Right lobe of liver (tissue), 6 donors: Measurements from ENCODE around the gene ERC2. TPM values are rescaled to one million over a fixed set of nuclear protein-coding genes. Genes with fewer than 3 reads are reported as not detected.
A peak's percentile ranks its signal among the peaks of the same experiment; 100 is the strongest.

Source experiments
- ATAC-seq, 4 donors: fragments of 200-7000 bp; cut with Tn5 transposase; one replicate each; pipeline ENCODE4 v1.9.1; 2020; ENCODE audit warnings: mild to moderate bottlenecking in 4 of 4, moderate library complexity in 4 of 4
- DNase-seq, 3 donors: peaks; one replicate each; pipeline ENCODE4 v3.0.0-alpha.2; 2020
- H3K27ac ChIP-seq, 3 donors: fragments of 200-600 bp; one replicate each; pipeline ENCODE4 v1.8.0; 2022
- H3K27me3 ChIP-seq, 2 donors: fragments of 200-600 bp; one replicate each; pipeline ENCODE4 v1.8.0; 2022
- H3K36me3 ChIP-seq, 4 donors: fragments of 200-600 bp; sonication (generic) in 1 of 4; one replicate each; pipeline versions ENCODE4 v1.5.1 to v1.8.0; 2017 to 2022; ENCODE audit warnings: control low read depth in 1 of 4
- H3K4me1 ChIP-seq, 4 donors: fragments of 200-600 bp; sonication (generic) in 1 of 4; one replicate each; pipeline versions ENCODE4 v1.5.1 to v1.8.0; 2017 to 2022; ENCODE audit warnings: control low read depth in 1 of 4
- H3K4me3 ChIP-seq, 3 donors: fragments of 200-600 bp; one replicate each; pipeline ENCODE4 v1.8.0; 2022
- H3K9me3 ChIP-seq, 4 donors: fragments of 200-600 bp; sonication (generic) in 1 of 4; one replicate each; pipeline versions ENCODE4 v1.5.1 to v1.8.0; 2017 to 2022; ENCODE audit warnings: control low read depth in 1 of 4
- POLR2A ChIP-seq: fragments of 450-650 bp; IDR thresholded peaks from one replicate; pipeline ENCODE4 v1.6.1; 2017; ENCODE audit warnings: antibody characterized with exemption, mild to moderate bottlenecking
- WGBS: methylation state at CpG from one replicate; pipeline ENCODE4 v1.1.6; 2018; ENCODE audit warnings: low coverage, low lambda C conversion rate; ENCODE audit not compliant: insufficient coverage; ENCODE audit errors: missing lambda C conversion rate; 5-methylcytosine and 5-hydroxymethylcytosine counted together
- intact Hi-C, 2 donors: fragments of 100-400 bp; cut with DNase I; formaldehyde crosslinking; loops; one replicate each; pipeline versions ENCODE4 v1.11.2 to v1.14.1; 2022
- total RNA-seq, 6 experiments: library from RNA; depleted of rRNA in 2 of 6; stranded (reverse); fragments of >200 nt in 2 of 6; fragmentation: NEBNext Ultra II Directional in 3 of 6; extraction: Animal tissue kit (Norgen Biotek cat#: 25700) in 3 of 6; gene quantifications; one replicate each; pipeline versions ENCODE4 v1.1.0 to v1.2.4, GENCODE V29; 2016 to 2023
- TF ChIP-seq, protein P1 (sequence below), 4 donors: fragments of 200-600 bp in 3 of 4; fragments of 450-650 bp in 1 of 4; IDR thresholded peaks; one replicate each; pipeline versions ENCODE4 v1.5.1 to v1.8.0; 2016 to 2022; ENCODE audit warnings: antibody characterized with exemption in 4 of 4, mild to moderate bottlenecking in 2 of 4
- donor health status: DM: no; HTN: yes; CAD: no.
- donor health status: DM: no; HTN: no; CAD: no.
- donor health status: DM: no; HTN: no; CAD: no.
- donor health status: DM: no; HTN: yes; CAD: no.
- donor health status: DM: no; HTN: yes; CAD: no.

The ERC2 gene
- total RNA-seq, 6 experiments from 2014 or later = not detected

DNA sequence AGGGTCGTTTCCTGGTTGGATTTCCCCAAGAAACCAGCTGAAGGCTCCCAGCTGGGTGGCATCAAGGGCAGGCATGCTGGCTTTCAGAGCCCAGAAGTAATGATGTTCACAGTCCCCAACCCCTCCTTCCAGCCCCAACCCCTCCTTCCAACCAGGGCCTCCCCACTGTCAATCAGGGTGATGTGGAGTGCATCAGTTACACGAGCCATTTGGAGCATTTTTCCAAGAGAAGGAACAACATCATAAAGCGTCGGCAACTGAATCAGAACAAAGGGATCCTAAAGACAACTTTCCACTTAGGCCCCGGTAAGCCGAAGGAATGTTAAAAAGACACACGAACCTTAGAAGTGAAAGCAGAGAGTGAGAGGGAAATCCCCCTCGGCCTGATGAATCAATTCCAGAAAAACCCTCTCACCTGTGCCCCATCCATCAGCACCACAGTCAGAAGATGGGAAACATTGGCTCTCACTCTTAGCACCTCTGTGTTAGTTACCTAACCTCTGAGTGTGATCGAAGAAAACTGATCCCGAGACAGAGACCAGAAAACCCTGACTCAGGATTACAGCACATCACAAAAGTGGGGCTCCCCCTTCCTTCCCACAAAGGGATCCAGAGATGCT is 880.0 kb downstream of the ERC2 start:
- DNase-seq = no peak

DNA sequence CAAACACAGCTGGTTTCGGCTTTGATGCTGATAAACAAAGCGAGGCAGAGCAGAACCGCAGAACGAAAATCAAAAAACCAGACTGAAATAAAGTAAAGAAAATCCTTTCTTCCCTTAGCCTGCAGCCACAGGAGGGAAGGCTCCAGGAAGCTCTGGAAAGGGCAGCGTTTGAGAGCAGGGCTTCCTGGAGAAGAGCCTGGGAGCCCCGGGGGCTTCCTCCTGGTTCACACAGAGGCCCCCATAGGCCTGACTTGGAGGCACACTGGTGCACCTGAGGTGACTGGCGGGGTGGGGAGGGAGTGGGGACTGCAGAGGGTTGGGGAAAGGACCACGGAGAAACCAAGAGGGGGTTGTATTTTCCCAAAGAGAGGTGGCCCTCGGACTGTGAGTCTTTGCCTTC is 882.4 kb downstream of the ERC2 start:
- intact Hi-C loops = no loop called here
- DNase-seq = no peak
- 30% methylated on average over 9 of the region's 9 CpGs for WGBS
- no peak for ATAC-seq
- no peak overlapping the region for H3K27ac ChIP-seq
- H3K4me3 ChIP-seq = no peak overlapping the region
- no peaks in the 10 kb centered on the region for H3K36me3 ChIP-seq
- H3K27me3 ChIP-seq = no peaks in the 10 kb centered on the region
- peaks cover 0 to 21% (median 2%) of the 10 kb centered on the region in 4 donors for H3K4me1 ChIP-seq
- TF ChIP-seq, protein P1, sequence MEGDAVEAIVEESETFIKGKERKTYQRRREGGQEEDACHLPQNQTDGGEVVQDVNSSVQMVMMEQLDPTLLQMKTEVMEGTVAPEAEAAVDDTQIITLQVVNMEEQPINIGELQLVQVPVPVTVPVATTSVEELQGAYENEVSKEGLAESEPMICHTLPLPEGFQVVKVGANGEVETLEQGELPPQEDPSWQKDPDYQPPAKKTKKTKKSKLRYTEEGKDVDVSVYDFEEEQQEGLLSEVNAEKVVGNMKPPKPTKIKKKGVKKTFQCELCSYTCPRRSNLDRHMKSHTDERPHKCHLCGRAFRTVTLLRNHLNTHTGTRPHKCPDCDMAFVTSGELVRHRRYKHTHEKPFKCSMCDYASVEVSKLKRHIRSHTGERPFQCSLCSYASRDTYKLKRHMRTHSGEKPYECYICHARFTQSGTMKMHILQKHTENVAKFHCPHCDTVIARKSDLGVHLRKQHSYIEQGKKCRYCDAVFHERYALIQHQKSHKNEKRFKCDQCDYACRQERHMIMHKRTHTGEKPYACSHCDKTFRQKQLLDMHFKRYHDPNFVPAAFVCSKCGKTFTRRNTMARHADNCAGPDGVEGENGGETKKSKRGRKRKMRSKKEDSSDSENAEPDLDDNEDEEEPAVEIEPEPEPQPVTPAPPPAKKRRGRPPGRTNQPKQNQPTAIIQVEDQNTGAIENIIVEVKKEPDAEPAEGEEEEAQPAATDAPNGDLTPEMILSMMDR (IDR thresholded peaks at IDR 0.05) = no peak
- no peak for TF ChIP-seq POLR2A
- H3K9me3 ChIP-seq = no peaks in the 10 kb centered on the region

More for the DNA sequence above, 880.0 kb downstream of the ERC2 start:
- Histone ChIP-seq H3K36me3 (no peaks in the 10 kb centered on the region), H3K9me3 (no peaks in the 10 kb centered on the region), H3K27ac (peak overlapping the region in 1 of 3 donors; percentile 51), H3K4me1 (peaks cover 0 to 21% (median 2%) of the 10 kb centered on the region in 4 donors), H3K27me3 (no peaks in the 10 kb centered on the region), H3K4me3 (no peak overlapping the region)
- TF ChIP-seq, protein P1 (IDR thresholded peaks at IDR 0.05) = no peak
- TF ChIP-seq POLR2A = no peak
- 71% methylated on average over 8 of the region's 10 CpGs for WGBS
- no peak for ATAC-seq
- intact Hi-C loops = no loop called here

DNA sequence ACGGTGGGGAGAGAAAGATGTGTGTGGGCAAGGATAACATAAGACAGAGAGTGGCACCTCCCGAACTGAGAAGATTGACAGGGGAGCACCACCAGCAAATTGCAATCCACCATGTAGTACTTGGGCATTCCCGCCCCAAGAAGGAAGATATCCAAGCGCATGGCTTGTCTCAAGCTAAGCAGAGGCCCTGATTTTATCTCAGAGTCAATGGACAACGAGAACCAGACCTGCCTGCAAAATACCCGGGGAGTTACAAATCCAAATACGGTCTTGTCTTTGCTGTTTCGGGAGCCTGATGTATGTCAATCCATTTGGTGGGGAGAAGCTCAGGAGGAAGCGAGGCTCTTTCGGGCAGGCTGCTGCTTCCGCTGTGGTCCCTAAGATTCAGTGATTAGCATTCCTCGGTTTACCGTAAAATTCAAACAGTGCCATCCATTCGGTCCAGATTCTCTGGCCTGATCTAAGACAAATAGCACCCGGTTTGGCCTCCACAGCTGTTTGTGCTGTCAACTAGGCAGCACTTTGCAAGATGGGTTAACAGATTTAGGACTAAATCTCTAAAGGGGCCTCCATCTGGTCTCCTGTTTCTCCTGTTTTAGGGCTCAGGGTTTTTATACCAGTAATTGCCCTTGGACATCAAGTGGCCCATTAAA is 883.4 kb downstream of the ERC2 start:
- H3K27me3 ChIP-seq = no peaks in the 10 kb centered on the region
- 89% methylated on average over 13 of the region's 15 CpGs for WGBS
- DNase-seq (no peak), ATAC-seq (no peak)
- no peaks in the 10 kb centered on the region for H3K36me3 ChIP-seq
- TF ChIP-seq POLR2A = no peak
- TF ChIP-seq, protein P1 (IDR thresholded peaks at IDR 0.05) = no peak
- peaks cover 0 to 21% (median 2%) of the 10 kb centered on the region in 4 donors for H3K4me1 ChIP-seq
- H3K4me3 ChIP-seq = no peak overlapping the region
- H3K27ac ChIP-seq = no peak overlapping the region
- intact Hi-C loops = no loop called here
- H3K9me3 ChIP-seq = no peaks in the 10 kb centered on the region

DNA sequence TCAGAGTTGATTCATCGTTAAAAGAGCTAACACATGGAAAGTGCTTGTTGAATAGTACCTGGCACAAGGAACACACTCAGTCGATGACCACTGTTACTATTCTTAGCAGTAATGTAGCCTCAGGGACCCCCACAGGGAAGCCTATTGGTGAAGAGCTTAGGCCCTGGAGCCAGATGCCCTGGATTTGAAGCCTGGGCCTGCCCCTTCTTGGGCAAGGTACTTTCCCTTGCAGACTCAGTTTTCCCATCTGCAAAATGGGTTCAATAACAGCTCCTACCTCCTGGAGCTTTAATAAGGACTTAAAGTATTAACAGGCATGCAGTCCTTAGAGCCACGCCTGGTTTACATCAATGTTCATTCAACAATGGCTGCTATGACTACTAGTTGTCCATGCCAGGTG is 884.2 kb downstream of the ERC2 start:
- no peak overlapping the region for H3K27ac ChIP-seq
- no peaks in the 10 kb centered on the region for H3K36me3 ChIP-seq
- no peak overlapping the region for H3K4me3 ChIP-seq
- H3K27me3 ChIP-seq = no peaks in the 10 kb centered on the region
- WGBS = 85% methylated on average over 3 of the region's 3 CpGs
- DNase-seq (no peak), ATAC-seq (no peak)
- H3K4me1 ChIP-seq = peaks cover 0 to 21% (median 2%) of the 10 kb centered on the region in 4 donors
- no peaks in the 10 kb centered on the region for H3K9me3 ChIP-seq
- TF ChIP-seq, protein P1 (IDR thresholded peaks at IDR 0.05) = no peak
- no peak for TF ChIP-seq POLR2A
- intact Hi-C loops = no loop called here
